HepG2 (cell line): ENCODE measurements around the gene CDKN2C. TPM values are rescaled to one million over a fixed set of nuclear protein-coding genes. Genes with fewer than 3 reads are reported as not detected.
"Not testable (repeated sequence)": the region's sequence is repeated elsewhere in the genome, so short reads cannot be mapped to it uniquely, and the experiment has no call there.

Experiments used
- ATAC-seq: fragments of 200-7000 bp; cut with Tn5 transposase; 3 replicates; pipeline ENCODE4 v1.9.1; 2020; ENCODE audit warnings: mild to moderate bottlenecking, moderate library complexity
- BruUV-seq: library from RNA; stranded (reverse); fragments of 400-500 nt; replicated peaks from 2 replicates; lab custom pipeline; 2021; lab: Mats Ljungman, UMichigan
- CTCF ChIA-PET: fragments of 300-600 bp; formaldehyde crosslinking; extraction: SDS; loops from one replicate; lab custom pipeline; 2021; ENCODE audit warnings: low total read pairs, inconsistent platforms, low intra/inter-chr PET ratio; lab: Yijun Ruan, JAX
- POLR2A ChIA-PET: fragments of 350-600 bp; sonication (Branson Sonifier 250); formaldehyde crosslinking; loops from one replicate; lab custom pipeline; 2020; ENCODE audit warnings: antibody characterized with exemption, inconsistent platforms; lab: Yijun Ruan, JAX
- DNase-seq: peaks from one replicate; pipeline ENCODE4 v3.0.0-alpha.2; 2015; ENCODE audit warnings: low spot score
- FAIRE-seq: peaks from 3 replicates; lab custom pipeline; 2011; peaks lifted over from hg19 to GRCh38; lab: Jason Lieb, UNC
- H2AFZ ChIP-seq: one replicate; pipeline ENCODE4 v1.6.1; 2011; ENCODE audit warnings: low read length, inconsistent platforms
- H3K27ac ChIP-seq: fragments of 300-600 bp; 3 replicates; pipeline ENCODE4 v1.8.0; 2011; ENCODE audit warnings: mixed run types, mild to moderate bottlenecking, mixed read lengths, low read length, inconsistent platforms; ENCODE audit not compliant: insufficient read depth; ENCODE audit errors: extremely low read length
- H3K27me3 ChIP-seq, 2 experiments: fragments of 200-600 bp in 1 of 2; 2 replicates in 1 of 2; 3 replicates in 1 of 2; pipeline versions ENCODE4 v1.6.0 to v1.8.0; 2011; ENCODE audit warnings: low read length in 2 of 2, mild to moderate bottlenecking in 2 of 2, moderate library complexity in 2 of 2, inconsistent platforms in 1 of 2; ENCODE audit not compliant: insufficient read depth in 2 of 2, control insufficient read depth in 1 of 2
- H3K36me3 ChIP-seq, 2 experiments: fragments of 200-600 bp in 1 of 2; replicated peaks in 1 of 2; 2 replicates in 1 of 2; 3 replicates in 1 of 2; pipeline versions ENCODE4 v1.5.1 to v1.8.0; 2011; ENCODE audit warnings: low read length in 2 of 2, inconsistent platforms in 1 of 2; ENCODE audit not compliant: insufficient read depth in 2 of 2, control insufficient read depth in 1 of 2
- H3K4me1 ChIP-seq: 2 replicates; pipeline ENCODE4 v1.5.1; 2012; ENCODE audit warnings: low read length, inconsistent platforms; ENCODE audit not compliant: insufficient read depth
- H3K4me2 ChIP-seq: 2 replicates; pipeline ENCODE4 v1.6.0; 2011; ENCODE audit warnings: low read depth, low read length, inconsistent platforms
- H3K4me3 ChIP-seq, 3 experiments: fragments of 200-600 bp in 1 of 3; sonication (generic), shearing (Covaris generic) in 1 of 3; replicated peaks in 1 of 3; 2 replicates each; pipeline ENCODE4 v1.5.1; 2011 to 2016; ENCODE audit warnings: low read length in 3 of 3, inconsistent platforms in 2 of 3, low read depth in 2 of 3, mild to moderate bottlenecking in 2 of 3, control low read depth in 1 of 3, mixed read lengths in 1 of 3; ENCODE audit not compliant: insufficient read depth in 1 of 3
- H3K79me2 ChIP-seq: one replicate; pipeline ENCODE4 v1.6.1; 2011; ENCODE audit warnings: low read length, inconsistent platforms; ENCODE audit not compliant: insufficient read depth
- H3K9ac ChIP-seq: 2 replicates; pipeline ENCODE4 v1.6.0; 2011; ENCODE audit warnings: mild to moderate bottlenecking, low read depth, low read length, inconsistent platforms; ENCODE audit not compliant: insufficient read depth
- H3K9me3 ChIP-seq: 2 replicates; pipeline ENCODE4 v1.5.1; 2012; ENCODE audit warnings: mild to moderate bottlenecking, low read length
- H4K20me1 ChIP-seq: 2 replicates; pipeline ENCODE4 v1.6.0; 2011; ENCODE audit warnings: inconsistent platforms, mild to moderate bottlenecking, low read length, moderate library complexity; ENCODE audit not compliant: insufficient read depth
- ZBTB40 ChIP-seq, 2 experiments: fragments of 450-650 bp in 1 of 2; sonication (generic) in 1 of 2; formaldehyde crosslinking in 1 of 2; IDR thresholded peaks; 2 replicates each; pipeline versions ENCODE4 v1.6.1 to v1.8.0; 2016 to 2022; ENCODE audit warnings: antibody characterized with exemption in 1 of 2, mild to moderate bottlenecking in 1 of 2, missing genetic modification reagents in 1 of 2
- ZKSCAN5 ChIP-seq: sonication (generic); formaldehyde crosslinking; IDR thresholded peaks from 2 replicates; pipeline ENCODE4 v1.5.1; 2020; ENCODE audit warnings: mild to moderate bottlenecking, missing genetic modification reagents
- ZNF530 ChIP-seq: sonication (generic); formaldehyde crosslinking; IDR thresholded peaks from 2 replicates; pipeline ENCODE4 v1.5.0; 2020; ENCODE audit warnings: low read depth, mild to moderate bottlenecking, missing genetic modification reagents
- ZNF878 ChIP-seq: sonication (generic); formaldehyde crosslinking; IDR thresholded peaks from 2 replicates; pipeline ENCODE4 v1.8.1; 2023; ENCODE audit warnings: mild to moderate bottlenecking, missing genetic modification reagents, moderate library complexity
- WGBS: methylation state at CpG from one replicate; pipeline ENCODE4 v1.1.6; 2017; ENCODE audit warnings: low lambda C conversion rate; 5-methylcytosine and 5-hydroxymethylcytosine counted together
- in situ Hi-C: cut with HindIII; loops from 2 replicates; pipeline ENCODE4 v1.10.0; 2017; ENCODE audit warnings: low pct_unique_long_range_greater_than_20kb; ENCODE audit not compliant: extremely low pct_ligation_motif_present
- intact Hi-C: fragments of 100-400 bp; cut with micrococcal nuclease; formaldehyde crosslinking; loops from one replicate; pipeline ENCODE4 v1.10.0; 2022; ENCODE audit not compliant: unreplicated experiment
- polyA plus RNA-seq, 8 experiments: library from polyadenylated mRNA; depleted of rRNA in 3 of 8; stranded (reverse) in 7 of 8; unstranded in 1 of 8; fragments of >200 nt; fragmentation: Illumina TruSeq in 4 of 8; extraction: Trizol in 4 of 8; gene quantifications; 2 replicates each; pipeline versions ENCODE4 v1.2.1 to v1.2.3, GENCODE V29; 2011 to 2016; ENCODE audit warnings: low read depth in 4 of 8, missing spikeins in 1 of 8, mixed read lengths in 1 of 8; ENCODE audit not compliant: insufficient read depth in 1 of 8
- total RNA-seq, 5 experiments: library from RNA; depleted of rRNA; stranded (reverse); fragments of >200 nt; fragmentation: Illumina TruSeq; extraction: Trizol; gene quantifications; 2 replicates each; pipeline ENCODE4 v1.2.3, GENCODE V29; 2016; ENCODE audit warnings: low read depth in 1 of 5

Gene CDKN2C
- total and polyA plus RNA-seq, 2 of the 13 experiments (the other 11 are each of a cell fraction or from before 2014, with no cell fraction given), result 7.8 to 13.7 TPM

DNA sequence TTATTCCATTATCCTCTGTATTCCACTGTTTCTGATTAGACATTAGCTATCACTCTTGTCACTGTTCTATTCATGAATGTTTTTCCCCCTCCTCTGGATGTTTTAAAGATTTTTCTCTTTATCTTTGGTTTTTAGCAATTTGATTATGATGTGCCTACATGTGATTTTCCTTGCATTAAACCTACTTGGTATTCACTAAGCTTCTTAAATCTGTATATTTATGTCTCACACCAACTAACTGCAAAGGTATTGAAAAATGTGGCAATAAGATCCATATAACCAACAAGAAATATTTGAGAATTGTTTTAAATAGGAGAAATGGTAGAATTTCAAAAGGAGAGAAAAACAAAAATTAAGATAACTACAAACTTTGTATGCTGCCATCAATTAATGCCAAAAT lies 35.2 kb upstream of the CDKN2C start (continued):
- TF ChIP-seq ZBTB40 (IDR thresholded peaks at IDR 0.05) (no peak), ZBTB40 (CRISPR knock-in tag; IDR thresholded peaks at IDR 0.05) (no peak), ZKSCAN5 (CRISPR knock-in tag) (no peak), ZNF530 (CRISPR knock-in tag) (no peak), ZNF878 (CRISPR knock-in tag) (no peak)

DNA sequence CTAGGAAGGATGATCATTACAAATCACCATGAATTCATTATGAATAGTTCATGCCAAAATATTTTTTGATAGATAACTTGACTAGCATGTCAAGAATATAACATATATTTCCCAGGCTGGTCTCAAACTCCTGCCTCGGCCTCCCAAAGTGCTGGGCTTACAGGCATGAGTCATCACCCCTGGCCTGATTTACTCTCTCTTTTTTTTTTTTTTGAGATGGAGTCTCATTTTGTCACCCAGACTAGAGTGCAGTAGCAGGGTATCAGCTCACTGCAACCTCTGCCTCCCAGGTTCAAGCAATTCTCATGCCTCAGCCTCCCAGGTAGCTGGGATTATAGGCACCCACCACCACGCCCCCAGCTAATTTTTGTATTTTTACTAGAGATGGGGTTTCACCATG lies 34.8 kb upstream of the CDKN2C start:
- Histone ChIP-seq H3K4me1 (peaks cover 18% of the 10 kb centered on the region), H3K79me2 (peaks cover 42% of the 10 kb centered on the region)
- H3K9me3 ChIP-seq, H3K4me3 ChIP-seq, H2AFZ ChIP-seq, POLR2A ChIA-PET, BruUV-seq, H3K27me3 ChIP-seq, H3K9ac ChIP-seq, DNase-seq, ATAC-seq, FAIRE-seq, intact Hi-C loops, CTCF ChIA-PET, H4K20me1 ChIP-seq, H3K4me2 ChIP-seq, H3K27ac ChIP-seq, H3K36me3 ChIP-seq: not testable (repeated sequence)
- in situ Hi-C loops, result loop anchor here (10.0 kb wide), 1 partner anchor 160 kb away; no protein-coding TSS in a partner anchor
- 100% methylated on average over 2 of the region's 2 CpGs for WGBS
